Activated naive CD4-positive, alpha-beta T cell (primary cell): ENCODE data around the gene UPK3B.
"Not testable (repeated sequence)": the region's sequence is repeated elsewhere in the genome, so short reads cannot be mapped to it uniquely, and the experiment has no call there.

Experiments
- DNase-seq, 4 experiments: peaks; one replicate each; lab custom pipeline; 2025; lab: John Stamatoyannopoulos, UW

The UPK3B gene

DNA sequence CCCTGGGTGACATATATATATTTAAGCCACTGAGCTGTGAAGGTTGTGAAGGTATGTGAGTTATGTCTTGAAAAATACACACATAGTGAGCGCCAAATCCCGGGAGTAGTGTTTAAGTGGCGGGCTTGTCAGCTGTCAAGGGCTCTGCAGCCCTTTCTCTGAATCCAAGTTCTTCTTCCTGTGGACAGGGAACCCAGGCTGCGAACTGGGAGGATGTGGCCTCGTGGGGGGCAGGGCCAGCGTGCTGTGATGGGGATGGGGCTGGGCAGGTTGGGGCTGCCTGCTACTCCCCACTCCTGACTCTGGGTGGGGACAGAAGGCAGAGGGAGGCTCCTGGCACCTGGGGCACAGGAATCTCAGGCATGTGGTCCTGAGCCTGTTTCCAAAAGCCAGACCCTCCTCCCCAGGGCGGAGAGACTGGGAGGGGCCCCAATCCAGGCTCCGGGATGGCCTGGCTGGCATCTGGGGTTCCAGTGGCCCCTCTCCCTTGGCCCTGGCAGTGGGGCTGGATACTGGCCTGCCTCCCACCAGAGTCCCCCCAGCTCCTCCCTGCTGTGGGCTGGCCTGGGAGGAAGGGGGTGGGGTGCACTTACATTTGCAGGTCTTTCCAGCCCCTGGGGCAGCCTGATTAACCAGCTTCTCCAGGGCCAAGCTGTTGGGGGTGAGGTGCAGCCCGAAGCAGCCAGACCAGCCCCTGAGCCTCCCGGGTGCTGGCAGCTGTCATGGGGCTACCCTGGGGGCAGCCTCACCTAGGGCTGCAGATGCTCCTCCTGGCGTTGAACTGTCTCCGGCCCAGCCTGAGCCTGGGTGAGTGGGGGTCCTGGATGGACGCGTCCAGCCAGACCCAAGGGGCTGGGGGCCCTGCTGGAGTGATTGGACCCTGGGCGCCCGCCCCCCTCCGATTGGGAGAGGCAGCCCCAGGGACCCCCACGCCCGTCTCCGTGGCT is at the start of gene UPK3B:
Gene UPK3B, plus strand, starts transcription at position 622 of the 947 bp plus-strand sequence. Its CDS starts 101 bp downstream, at position 723.
- DNase-seq, result no peak

DNA sequence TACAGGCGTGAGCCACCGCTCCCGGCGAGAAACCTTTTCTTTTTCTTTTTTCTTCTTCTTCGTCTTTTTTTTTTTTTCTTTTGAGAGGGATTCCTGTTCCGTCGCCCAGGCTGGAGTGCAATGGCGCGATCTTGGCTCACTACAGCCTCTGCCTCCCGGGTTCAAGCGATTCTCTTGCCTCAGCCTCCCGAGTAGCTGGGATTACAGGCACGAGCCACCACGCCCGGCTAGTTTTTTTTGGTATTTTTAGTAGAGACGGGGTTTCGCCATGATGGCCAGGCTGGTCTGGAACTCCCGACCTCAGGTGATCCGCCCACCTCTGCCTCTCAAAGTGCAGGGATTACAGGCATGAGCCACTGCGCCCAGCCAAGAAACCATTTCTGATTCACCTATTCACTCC is 49.6 kb upstream of the UPK3B start:
- DNase-seq, result not testable (repeated sequence)

DNA sequence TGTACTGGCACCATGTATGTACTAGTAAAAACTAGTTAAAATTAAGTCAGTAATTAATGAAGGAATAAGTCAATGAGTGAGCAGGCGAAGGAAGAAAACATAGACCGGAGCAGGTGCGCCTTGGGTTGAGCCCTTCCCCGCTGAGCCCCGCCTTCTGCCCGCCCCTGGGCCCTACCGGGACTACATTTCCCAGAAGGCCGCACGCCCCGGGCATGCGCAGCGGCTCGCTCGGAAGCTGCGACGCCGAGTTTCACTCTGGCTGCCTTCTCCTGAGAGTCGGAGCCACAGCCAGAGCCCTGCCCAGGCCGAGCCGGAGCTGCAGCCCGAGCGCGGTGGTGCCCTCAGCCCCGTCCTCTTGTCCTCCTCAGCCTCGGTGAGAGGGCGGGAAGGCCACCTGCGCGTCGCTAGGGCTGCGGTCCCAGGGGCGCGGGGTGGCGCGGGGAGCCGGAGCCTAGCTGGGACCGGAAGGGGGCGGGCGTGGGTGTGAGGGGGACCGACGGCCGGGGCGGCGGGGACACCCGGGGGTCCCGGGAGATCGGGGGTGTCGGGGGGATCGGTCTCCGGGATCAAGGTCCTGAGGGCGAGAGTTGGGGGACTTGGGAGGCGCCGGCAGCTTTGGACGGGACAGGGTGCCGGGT is 48.8 kb upstream of the UPK3B start, which contains the start of gene DTX2:
Gene DTX2, plus strand, starts transcription at position 246 of the 638 bp plus-strand sequence. CDS start 18,801 bp downstream, outside the sequence.
- DNase-seq, result not testable (repeated sequence)

DNA sequence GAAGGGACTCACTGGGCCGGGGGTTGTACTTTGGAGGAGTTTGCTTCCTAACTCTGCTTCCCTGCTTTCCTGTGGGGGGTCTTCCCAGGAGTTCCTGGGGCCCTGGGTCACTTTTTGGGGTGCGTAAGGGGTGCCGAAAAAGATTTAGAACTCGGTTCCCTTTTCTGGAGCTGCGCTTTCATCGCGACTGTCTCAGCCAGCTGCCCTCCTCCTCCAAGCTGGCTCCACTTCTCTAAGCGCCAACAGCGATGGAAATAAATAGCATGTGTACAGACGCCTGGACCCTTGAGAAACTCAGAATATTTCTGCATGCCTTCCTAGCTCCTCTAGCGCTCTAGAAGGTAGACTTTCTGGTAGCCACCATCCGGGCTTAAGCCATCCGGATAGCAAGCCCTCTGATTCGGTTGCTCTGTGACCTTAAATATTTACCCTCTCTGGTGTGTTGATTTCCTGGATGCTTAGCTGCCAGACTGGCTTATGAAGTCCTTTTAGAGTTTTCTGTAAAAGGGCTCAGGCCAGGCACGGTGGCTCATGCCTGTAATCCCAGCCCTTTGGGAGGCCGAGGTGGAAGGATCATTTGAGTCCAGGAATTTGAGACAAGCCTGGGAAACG is 48.0 kb upstream of the UPK3B start:
- not testable (repeated sequence) for DNase-seq

DNA sequence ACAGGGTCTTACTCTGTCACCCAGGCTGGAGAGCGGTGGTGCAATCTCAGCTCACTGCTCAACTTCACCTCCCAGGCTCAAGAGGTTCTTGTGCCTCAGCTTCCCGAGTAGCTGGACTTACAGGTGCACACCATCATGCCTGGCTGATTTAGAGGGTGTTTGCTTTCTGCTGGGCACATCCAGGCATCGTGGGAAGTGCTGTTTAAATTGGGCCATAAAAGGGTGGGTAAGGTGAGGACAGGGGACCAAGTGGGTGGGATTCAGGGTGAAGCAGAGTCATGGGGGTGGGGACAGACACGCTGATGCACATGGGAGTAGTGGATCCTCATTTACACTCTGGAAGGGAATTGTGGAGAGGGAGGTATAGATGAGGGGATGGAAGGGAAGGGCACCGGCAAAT is 45.4 kb upstream of the UPK3B start:
- DNase-seq, result not testable (repeated sequence)

DNA sequence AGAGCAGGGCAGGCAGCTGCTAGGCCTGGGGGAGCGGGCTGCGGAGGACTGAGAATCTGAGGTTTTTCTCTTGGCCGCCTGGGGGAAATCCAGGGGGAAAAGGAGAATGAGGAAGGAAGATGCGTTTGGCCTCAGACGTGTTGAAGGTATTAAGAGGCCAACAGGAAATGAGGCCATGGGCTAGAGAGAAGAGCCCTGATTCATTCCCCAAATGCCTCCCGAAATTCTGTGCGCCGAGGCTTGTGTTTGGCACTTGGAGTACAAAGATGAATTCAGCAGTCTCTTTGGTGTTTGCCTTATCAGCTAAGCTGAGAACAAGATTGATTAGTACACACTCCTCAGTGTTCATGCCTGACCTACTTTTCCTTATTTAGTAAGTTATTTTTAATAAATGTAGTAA is 44.4 kb upstream of the UPK3B start:
- DNase-seq, result not testable (repeated sequence)

DNA sequence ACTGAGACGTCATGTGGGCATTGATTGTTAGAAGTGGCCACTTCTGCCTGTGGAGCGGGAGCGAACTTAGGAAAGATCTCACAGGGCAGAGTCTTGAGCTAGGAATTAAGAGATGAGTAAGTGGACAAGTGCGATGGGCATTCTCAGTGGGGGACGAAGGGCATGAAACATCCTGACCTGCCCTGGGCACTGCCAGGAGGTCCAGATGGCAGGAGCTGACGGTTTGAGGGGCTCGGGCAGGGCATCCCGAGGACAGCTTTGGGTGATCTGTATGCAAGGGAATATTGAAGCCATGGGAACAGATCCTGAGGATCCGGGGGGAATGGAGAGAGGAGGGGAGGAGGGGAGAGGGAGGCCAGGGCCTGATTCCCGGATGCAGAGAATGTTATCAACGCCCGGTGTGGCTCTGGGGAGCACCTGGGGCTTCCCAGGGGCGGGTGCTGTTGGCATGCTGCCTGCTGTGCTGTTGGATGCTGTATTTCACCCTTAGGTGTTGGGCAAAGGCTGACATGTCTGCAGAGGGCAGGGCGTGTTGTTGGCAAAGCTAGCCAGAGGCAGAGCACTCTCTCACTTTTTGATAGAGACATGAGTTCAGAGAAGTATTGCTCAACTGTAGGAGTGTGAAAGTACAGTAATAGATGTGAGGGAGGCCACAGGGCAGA is 42.5 kb upstream of the UPK3B start:
- DNase-seq, result not testable (repeated sequence)

DNA sequence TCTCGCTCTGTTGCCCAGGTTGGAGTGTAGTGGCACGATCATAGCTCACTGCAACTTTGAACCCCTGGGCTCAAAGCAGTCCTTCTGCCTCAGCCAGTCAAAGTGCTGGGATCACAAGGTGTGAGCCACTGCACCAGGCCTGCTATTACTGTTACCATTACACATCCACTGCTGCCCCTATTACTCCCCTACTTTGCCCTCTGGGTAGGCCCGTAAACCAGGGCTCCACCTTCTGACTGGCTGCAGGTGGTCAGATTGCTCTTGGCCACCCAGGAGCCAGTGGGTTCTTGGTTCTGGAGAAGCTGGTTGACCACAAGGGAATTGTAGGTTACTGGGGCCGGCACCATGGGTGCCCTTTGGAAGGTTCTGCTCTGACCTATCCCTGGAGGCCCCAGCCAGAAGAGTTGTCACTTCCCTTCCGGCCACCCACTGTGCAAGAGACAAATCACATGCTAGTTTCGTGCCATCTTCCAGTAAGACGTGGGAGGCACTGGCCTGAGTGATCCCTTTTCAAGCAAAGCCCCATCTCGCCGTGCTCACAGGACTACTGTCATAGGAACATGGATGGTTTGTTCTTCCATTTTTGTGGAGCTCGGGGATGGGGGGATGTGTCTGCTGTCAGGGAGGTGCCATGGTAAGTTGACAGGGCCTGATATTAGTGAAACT is 38.7 kb upstream of the UPK3B start:
- not testable (repeated sequence) for DNase-seq

DNA sequence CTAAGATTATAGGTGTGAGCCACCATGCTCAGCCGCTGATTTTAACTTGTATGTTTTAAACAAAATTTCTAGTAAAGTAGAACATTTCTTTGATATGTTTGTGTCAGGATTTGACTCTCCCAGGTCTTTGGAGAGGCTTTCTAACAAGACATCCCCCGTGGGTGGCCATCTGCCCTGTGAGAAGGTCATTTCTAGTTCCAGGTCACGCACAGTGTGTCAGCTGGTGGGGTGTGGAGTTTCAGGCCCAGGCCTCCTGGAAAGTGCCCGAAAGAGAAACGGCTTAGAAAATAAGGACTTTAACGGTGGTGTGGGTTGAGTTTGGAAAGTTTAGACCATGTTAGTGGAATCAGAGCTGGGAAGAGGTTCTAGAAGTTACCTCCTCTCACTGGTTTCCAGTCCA is 37.3 kb upstream of the UPK3B start:
- DNase-seq, result not testable (repeated sequence)

DNA sequence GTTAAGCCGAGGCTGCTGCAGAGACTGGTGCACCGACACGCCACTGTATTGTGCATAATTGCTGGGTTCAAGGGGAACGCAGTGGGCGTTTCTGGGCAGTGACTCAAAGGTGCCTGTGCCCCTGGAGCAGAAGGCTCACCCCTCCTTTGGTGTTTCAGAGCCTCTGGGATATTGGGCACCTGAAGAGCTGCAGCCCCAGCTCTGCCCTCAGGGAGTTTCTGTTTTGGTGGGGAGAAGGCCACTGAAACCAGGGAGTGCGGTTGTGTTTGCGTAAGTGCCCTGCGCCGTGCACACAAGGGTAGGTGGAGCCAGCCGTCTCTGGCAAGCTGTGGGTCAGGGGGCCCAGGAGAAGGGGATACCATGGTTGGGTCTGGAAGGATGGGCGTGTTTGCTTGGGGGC is 34.1 kb upstream of the UPK3B start:
- DNase-seq, result not testable (repeated sequence)

DNA sequence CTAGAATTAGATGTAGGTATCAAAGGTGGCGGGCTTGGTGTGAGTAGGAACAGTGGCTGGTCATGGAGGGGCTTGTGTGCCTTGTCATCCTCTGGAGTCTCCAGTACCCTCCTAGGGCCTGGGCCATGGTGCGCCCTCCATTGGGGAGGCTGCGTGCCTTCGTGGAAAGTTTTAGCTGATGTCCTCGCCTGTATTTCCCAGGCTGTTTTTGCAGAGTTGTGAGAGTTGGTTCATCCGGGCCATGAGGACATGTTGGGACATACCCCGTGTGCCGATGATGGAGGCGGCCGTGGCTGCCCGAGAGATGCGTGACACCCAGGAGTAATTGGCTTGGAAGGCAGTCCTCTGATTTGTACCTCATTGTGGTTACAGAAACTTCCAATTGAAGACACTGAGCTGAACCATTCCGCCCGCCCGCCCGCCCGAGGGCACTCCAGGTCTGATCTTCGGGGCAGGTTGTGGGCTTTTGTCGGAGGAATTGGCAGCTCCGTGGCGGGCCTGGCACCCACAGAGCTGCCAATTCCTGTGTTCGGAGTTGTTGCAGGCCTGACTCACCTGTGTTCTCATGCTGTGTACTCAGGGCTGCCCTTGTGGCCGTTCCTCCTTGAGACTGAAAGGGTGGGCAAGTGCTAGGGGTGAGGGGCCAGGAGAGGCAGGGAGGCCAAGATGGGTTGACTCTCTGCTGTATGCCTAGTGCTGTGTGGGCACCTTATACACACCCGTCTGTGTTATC is 33.4 kb upstream of the UPK3B start:
- not testable (repeated sequence) for DNase-seq

DNA sequence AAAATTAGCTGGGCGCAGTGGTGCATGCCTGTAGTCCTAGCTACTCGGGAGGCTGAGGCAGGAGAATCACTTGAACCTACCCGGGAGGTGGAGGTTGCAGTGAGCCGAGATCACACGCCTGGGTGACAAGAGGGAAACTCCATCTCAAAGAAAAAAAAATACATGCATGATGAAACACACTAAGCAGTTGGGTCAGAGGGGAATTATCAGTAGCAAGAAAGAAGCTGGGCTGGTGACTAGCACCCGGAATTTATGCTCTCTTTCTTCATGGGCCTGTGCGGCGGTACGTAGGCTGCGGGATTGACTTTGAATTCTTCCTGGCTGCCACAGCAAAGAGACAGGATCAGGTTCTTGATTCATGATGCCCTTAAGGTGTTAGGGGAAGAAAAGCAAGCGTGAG is 30.7 kb upstream of the UPK3B start:
- DNase-seq, result not testable (repeated sequence)

DNA sequence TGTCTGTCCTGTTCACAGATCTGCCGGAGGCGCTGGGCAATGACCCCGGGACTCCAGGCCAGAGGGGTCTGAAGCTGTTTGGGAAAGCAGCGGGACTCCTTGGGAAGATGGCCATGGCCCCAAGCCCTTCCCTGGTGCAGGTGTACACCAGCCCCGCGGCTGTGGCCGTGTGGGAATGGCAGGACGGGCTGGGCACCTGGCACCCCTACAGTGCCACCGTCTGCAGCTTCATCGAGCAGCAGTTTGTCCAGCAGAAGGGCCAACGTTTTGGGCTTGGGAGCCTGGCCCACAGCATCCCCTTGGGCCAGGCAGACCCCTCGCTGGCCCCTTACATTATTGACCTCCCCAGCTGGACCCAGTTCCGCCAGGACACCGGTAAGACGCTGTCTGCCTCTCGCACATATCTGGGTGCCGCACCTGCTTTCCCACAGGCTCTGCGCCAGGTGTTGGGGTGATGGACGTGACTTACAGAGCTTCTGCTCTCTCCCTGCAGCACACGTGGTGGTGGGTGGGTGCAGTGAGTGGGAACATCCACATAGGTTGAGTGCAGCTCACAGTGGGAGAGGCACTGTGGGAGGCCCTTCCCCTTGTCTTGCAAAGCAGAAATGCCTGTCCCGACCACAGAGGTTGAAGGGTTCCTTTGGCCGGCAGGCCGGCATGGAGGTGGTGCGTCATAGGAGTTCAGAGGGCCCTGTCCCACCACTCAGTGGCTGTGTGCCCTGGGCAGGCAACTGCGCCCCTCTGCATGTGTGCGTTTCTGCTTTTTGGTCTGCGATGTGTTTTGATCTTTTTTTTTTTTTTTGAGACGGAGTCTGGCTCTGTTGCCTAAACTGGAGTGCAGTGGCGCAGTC is 29.7 kb upstream of the UPK3B start:
- not testable (repeated sequence) for DNase-seq

DNA sequence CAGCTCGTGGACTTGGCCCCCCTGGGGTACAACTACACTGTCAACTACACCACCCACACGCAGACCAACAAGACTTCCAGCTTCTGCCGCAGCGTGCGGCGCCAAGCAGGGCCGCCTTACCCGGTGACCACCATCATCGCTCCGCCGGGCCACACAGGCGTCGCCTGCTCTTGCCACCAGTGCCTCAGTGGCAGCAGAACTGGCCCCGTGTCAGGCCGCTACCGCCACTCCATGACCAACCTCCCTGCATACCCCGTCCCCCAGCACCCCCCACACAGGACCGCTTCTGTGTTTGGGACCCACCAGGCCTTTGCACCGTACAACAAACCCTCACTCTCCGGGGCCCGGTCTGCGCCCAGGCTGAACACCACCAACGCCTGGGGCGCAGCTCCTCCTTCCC is 27.7 kb upstream of the UPK3B start:
- DNase-seq, result not testable (repeated sequence)

DNA sequence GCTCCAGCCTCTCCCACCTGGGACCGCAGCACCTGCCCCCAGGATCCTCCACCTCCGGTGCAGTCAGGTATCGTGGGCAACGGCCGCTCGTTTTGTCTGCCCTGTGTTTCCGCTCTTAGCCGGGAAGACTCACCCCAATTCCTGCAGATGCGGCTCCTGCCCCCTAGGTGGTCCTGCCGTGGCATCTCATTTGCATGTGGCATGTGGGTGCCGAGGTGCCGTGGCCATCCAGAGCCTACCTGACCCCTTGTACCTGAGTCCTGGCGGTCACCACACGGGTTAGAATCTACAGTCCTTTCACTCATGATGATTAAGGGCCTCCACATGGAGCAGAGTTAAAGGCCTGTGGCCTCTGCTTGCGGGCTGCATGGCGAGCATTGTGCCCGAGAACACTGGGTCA is 27.3 kb upstream of the UPK3B start:
- not testable (repeated sequence) for DNase-seq

DNA sequence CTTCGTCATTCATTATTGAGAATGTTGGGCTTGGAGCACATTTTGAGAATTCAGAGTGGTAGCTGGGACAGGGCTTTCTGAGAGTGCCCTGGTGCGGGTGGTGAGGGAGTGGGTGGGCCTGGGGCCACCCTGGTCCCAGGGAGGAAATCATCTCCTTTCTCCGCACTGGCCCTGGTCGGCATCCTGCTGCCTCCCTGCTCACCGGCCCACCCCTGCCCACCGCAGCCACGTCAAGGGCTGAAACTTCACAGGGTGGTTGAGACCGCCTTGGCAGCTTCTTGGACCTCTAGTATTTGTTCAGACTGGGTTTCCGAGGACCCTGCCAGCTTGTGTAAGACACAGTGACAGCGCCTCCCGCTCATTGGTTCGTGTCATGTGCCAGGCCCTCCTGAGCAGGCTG is 25.9 kb upstream of the UPK3B start:
- DNase-seq, result not testable (repeated sequence)

DNA sequence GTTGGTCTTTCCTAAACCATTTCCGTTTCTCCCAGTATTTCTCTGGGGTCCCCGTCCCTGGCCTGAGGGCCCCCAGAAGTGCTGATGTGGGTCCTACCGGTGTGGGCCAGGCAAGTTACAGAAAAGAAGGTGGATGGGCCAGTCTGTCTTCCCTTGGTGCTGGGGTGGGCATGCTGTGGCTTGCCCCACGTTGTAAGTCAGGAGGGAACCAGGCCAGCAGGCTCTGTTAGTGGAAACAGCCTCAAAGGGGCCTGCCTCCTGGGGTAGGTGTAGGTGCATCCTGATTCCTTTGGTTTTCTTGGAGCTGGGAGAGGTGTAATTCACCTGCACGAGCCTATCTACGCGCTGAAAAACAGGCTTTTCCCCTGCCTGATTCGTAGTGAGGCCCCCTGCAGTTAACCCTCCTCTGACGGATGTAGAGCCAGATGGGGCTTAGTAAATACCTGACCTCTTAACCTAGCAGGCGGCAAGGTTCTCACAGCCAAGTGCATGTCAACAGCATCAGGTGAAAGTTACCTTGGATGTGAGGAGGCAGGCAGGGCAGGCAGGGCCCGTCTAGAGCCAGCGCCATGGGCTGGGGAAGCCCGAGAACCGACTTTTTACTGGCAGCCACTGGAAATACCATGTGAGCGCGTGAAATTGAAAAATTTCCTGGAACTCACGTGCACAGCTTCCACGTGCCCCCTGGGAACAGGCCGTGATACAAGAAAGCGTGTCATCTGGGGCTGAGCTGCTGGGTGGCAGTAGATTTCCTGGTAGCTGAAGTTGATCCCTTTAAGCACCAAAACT is 24.3 kb upstream of the UPK3B start:
- DNase-seq, result not testable (repeated sequence)

DNA sequence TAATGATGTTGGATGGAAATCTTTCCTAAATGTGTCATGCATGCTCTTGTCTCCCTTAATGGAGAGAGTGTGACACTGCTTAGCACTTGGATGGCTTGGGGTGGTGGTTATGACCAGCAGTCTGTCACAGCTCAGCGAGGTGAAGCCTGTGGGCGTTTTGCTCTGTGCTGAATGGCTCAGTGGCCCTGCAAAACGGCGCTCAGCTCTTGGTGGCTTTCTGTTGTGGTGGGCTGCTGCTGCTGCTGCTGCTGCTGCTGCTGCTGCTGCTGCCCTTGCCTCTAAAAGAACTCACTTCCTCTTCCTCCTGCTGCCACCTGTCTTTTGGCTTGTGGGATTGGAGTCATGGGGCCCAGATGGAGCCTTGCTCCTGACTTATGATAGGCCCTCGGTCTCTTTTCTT is 23.7 kb upstream of the UPK3B start:
- not testable (repeated sequence) for DNase-seq

DNA sequence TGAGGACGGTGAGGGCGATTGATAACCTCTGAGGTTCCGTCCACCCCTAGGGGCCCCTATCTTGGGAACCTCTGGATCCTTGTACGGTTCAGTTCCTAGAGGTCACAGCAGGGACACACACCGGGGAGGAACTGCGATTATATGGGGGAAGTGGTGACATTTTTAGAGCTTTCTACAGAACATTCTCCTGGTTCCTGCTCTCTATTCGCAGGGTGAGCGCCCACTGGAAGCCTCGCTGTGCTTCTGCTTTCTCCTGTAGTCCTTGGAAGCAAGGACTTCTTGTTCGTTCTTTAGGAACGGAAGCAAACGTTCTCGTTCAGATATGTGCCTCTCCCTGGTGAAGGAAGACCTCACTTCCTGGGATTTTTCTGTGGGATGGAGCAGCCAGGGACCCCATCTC is 22.4 kb upstream of the UPK3B start:
- DNase-seq, result not testable (repeated sequence)
